ENCODE data around the gene COPB1. TPM values are rescaled to one million over a fixed set of nuclear protein-coding genes. Genes with fewer than 3 reads are reported as not detected.

The COPB1 gene
- total RNA-seq, 2 donors from 2014 or later, result 46.1 to 62.5 TPM

- H3K9me3 ChIP-seq, result no peaks in the 10 kb centered on the region
- 65 to 68% methylated on average over 3 of the region's 3 CpGs for WGBS, 2 donors
- H3K4me1 ChIP-seq, result no peaks in the 10 kb centered on the region
- no peak for ATAC-seq
- no peaks in the 10 kb centered on the region for H3K27me3 ChIP-seq
- no peak overlapping the region for H3K27ac ChIP-seq
- DNase-seq, result no peak
- no peak overlapping the region for H3K4me3 ChIP-seq
- intact Hi-C loops (cut with DNase I), result no loop called here
- no peaks in the 10 kb centered on the region for H3K36me3 ChIP-seq (replicated peaks in 1 of 2; ENCODE audit: insufficient read depth in 1 of 2, low read depth in 2 of 2)
- TF ChIP-seq CTCF (IDR thresholded peaks at IDR 0.05) (no peak), POLR2A (IDR thresholded peaks at IDR 0.05) (no peak)
These were observed 29.7 kb upstream of the COPB1 start for GRCh38 chr11:14529321-14529720.

DNA sequence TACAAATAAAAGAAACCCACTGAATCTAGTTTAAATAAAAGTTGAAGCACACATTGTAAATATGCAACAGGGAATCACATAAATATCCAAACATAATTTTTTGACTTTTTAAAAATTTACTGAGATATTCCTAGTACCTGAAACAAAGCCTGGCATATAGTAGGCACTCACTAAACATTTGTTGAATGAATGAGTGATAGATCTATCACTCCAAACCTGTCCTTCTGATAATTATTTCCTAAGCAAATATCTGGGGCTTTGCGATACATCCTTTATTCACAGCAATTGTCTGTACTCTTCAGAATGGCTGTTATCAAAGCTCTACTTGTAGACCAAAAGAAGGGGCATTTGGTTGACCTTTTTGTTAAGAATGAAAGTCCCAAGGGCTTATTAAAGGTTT is 23.2 kb upstream of the COPB1 start:
- Histone ChIP-seq H3K36me3 (replicated peaks in 1 of 2; ENCODE audit: insufficient read depth in 1 of 2, low read depth in 2 of 2) (no peaks in the 10 kb centered on the region), H3K27me3 (no peaks in the 10 kb centered on the region), H3K4me3 (no peak overlapping the region), H3K9me3 (no peaks in the 10 kb centered on the region), H3K4me1 (peaks cover 15% of the 10 kb centered on the region), H3K27ac (no peak overlapping the region)
- intact Hi-C loops (cut with DNase I), result no loop called here
- 95 to 100% methylated on average over 1 of the region's 1 CpG for WGBS, 2 donors
- no peak for TF ChIP-seq CTCF (IDR thresholded peaks at IDR 0.05)
- TF ChIP-seq POLR2A (IDR thresholded peaks at IDR 0.05), result no peak
- ATAC-seq, result no peak
- DNase-seq, result no peak

DNA sequence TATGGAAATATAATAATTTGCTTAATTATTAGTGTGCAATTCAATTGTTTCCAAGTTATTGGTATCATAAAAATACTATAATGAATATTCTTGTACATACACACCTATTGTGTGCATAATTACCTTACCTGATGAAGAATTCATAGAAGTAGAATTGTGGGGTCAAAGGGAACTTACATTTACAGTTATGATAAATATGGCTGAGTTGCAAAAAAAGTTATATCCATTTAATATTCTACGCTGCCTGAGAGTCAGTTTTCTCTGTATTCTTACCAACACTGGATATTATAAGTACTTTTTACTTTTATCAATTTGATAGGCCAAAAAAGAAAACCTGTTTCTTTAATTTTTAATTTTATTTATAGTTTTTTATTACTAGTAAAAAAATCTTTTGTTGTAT is 22.6 kb upstream of the COPB1 start:
- Histone ChIP-seq H3K27me3 (no peaks in the 10 kb centered on the region), H3K36me3 (replicated peaks in 1 of 2; ENCODE audit: insufficient read depth in 1 of 2, low read depth in 2 of 2) (no peaks in the 10 kb centered on the region), H3K27ac (no peak overlapping the region), H3K4me3 (no peak overlapping the region), H3K4me1 (peaks cover 15% of the 10 kb centered on the region), H3K9me3 (no peaks in the 10 kb centered on the region)
- 91 to 100% methylated on average over 1 of the region's 1 CpG for WGBS, 2 donors
- no peak for TF ChIP-seq POLR2A (IDR thresholded peaks at IDR 0.05)
- no peak for TF ChIP-seq CTCF (IDR thresholded peaks at IDR 0.05)
- intact Hi-C loops (cut with DNase I), result no loop called here
- no peak for ATAC-seq
- DNase-seq, result no peak

GRCh38 chr11:14520747-14521151 is 21.1 kb upstream of the COPB1 start:
- Histone ChIP-seq H3K4me3 (peak overlapping the region in 1 of 2 donors; percentile 23), H3K4me1 (peaks cover 15% of the 10 kb centered on the region), H3K36me3 (replicated peaks in 1 of 2; ENCODE audit: insufficient read depth in 1 of 2, low read depth in 2 of 2) (peaks cover 0 to 3% of the 10 kb centered on the region in 2 donors), H3K27me3 (no peaks in the 10 kb centered on the region), H3K9me3 (no peaks in the 10 kb centered on the region), H3K27ac (peak overlapping the region; percentile 52 to 91 (median 79))
- ATAC-seq (no peak), DNase-seq (no peak)
- intact Hi-C loops (cut with DNase I), result no loop called here
- 12 to 15% methylated on average over 11 of the region's 11 CpGs for WGBS, 2 donors
- TF ChIP-seq CTCF (IDR thresholded peaks at IDR 0.05) (no peak), POLR2A (IDR thresholded peaks at IDR 0.05) (no peak)

- Histone ChIP-seq H3K9me3 (no peaks in the 10 kb centered on the region), H3K4me1 (peaks cover 15% of the 10 kb centered on the region), H3K27ac (peak within 1 kb of the TSS; percentile 71 to 91 (median 84)), H3K4me3 (peak within 1 kb of the TSS; percentile 79 to 80), H3K27me3 (no peaks in the 10 kb centered on the region), H3K36me3 (replicated peaks in 1 of 2; ENCODE audit: insufficient read depth in 1 of 2, low read depth in 2 of 2) (peaks cover 0 to 5% of the 10 kb centered on the region in 2 donors)
- TF ChIP-seq CTCF (IDR thresholded peaks at IDR 0.05) (peak; percentile 22 to 89 (median 79)), POLR2A (IDR thresholded peaks at IDR 0.05) (peak; percentile 47 to 80 (median 78))
- ATAC-seq (peak; percentile 99), DNase-seq (peak; percentile 93 to 97 (median 96))
- intact Hi-C loops (cut with DNase I), result no loop called here
- 0 to 1% methylated on average over 10 to 56 of the region's 56 CpGs for WGBS, 2 donors
These were observed 20.5 kb upstream of the COPB1 start, which contains the start of gene PSMA1 for GRCh38 chr11:14519917-14520746. Gene PSMA1, minus strand, starts transcription at chr11:14520386. Its CDS starts 87 bp downstream, at chr11:14520299.
